ENCODE data around the gene PRKAB2.
"Not testable (repeated sequence)": the region's sequence is repeated elsewhere in the genome, so short reads cannot be mapped to it uniquely, and the experiment has no call there.

Gene PRKAB2

DNA sequence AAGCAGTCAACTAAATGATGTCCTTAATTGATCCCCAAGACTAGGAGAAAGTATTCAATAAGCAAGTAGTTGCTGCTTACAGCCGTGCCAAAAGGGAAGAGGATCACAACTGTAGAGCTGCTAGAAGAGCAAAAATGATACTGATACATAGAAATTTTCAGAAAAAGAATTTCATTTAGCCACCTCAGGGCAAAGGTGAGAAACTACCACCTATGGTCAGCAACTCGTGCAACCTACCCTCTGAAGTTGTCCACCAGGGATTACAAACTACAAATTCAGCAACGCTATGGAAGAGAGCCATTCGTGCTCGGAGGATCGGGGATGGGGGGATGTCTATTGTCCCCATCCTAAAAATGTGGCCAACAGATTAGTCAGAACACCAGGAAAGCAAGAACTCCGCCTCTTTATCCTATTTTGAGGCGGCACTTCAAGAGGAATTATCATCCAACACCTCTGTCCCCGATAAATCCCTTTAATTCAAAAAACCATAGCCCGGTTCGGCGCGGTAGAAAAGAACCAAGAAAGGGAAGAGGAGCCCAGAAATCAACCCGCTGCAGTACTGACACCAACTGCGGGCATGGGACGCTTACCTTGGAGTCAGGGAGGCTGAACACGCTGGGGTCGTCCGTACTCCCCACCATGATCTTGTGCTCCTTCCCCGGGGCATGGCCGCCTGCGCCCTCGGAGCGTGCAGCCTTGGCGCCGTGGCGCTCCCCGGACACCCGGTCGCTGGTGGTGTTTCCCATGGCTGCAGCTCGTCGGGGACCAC, 687 bp downstream of the PRKAB2 start:
- peak; percentile 55 for DNase-seq

DNA sequence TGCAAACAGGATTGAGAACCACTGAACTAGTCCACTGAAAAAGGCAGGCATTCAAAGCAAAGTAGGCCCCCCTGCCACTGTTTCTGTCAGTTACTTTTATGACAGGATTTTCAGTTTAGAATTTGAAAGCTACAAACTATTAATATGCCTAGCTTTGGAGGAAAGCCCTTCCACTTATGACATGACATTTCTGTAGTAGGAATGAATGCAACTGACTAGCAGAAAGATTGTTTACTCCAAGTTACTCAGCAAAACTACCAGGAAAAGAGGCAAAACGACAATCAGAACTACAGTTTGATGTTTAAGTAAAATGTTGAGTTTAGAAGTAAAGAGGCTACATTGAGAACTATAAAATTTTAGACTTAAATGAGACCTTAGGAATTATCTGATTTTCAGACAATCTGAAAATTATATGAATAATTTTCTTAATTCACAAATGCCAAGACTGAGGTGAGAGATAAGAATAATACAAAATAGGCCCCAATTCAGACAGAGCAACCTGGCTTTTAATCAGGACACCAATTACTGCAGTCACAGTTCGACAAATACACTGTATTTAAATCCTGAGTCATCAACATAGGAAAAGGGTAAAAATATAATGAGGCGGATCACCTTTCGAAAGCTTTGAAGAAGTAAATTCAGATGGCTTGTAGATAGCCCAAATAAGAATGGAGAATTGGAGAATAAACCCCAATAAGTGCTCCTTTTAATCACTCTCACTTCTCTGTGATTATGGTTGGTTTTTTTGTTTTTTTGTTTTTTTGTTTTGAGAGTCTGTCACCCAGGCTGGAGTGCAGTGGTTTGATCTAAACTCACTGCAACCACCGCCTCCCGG, 2.2 kb downstream of the PRKAB2 start:
- no peak for DNase-seq

- no peak for DNase-seq
Observed at GRCh38 chr1:147169171-147169570, 3.1 kb downstream of the PRKAB2 start.

- no peak for DNase-seq
Observed at GRCh38 chr1:147168626-147169058, 3.6 kb downstream of the PRKAB2 start.

DNA sequence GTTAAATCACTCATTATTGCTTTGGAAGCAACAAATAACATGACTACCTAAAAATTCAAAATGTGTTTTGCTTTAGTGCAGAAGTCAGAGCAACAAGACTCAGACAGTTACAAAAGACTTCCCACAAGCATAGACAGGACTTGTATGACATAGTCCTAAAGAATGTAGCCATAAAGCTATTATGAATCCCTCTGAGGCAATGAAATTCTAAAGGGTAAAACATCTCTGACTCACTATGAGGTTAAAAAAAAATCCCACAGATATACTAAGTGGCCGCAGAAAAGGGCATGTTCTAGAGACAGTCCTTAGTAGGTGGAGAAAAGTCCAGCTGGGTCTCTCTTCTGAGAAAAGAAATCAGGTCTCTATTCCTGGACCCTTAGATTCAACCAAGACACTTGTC, 4.9 kb downstream of the PRKAB2 start:
- no peak for DNase-seq

DNA sequence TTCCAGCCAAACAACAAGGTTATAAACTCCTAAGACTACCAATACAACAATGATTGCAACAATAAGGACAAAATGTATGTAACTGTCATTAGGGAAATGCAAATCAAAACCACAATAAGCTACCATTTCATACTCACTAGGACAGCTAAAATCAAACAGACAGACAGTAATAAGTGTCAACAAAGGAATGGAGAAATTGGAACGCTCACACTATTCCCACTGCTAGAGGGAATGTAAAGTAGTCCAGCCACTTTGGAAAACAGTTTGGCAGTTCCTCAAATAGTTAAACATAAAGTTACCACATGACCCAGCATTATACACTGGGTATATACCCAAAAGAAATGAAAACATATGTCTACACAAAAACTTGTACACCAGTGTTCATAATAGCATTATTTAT, 9.3 kb downstream of the PRKAB2 start:
- DNase-seq: no peak

- DNase-seq: no peak
Observed at GRCh38 chr1:147162093-147162492, 10.2 kb downstream of the PRKAB2 start.

DNA sequence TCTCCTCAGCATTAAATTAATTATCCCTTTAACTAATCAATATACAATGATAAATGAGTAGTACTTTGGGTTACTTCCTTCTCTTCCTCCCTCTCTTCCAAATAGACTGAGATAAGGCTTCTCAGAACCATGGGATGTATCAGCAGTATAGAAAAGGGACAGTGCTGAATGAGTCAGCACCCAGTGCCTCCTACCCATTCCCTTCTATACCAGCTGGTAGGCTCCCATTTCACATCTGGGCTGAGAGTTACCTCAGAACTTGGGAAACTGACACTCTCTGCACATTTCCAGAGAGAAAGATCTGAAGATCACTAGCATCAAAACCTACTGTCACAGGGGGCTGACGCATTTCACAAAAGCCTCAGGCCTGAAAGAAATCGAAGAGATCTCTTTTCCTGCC, 15.2 kb downstream of the PRKAB2 start:
- DNase-seq: not testable (repeated sequence)

- DNase-seq: no peak
Observed at GRCh38 chr1:147156642-147157041, 15.6 kb downstream of the PRKAB2 start.

GRCh38 chr1:147152772-147153171, 19.5 kb downstream of the PRKAB2 start:
- DNase-seq: no peak

DNA sequence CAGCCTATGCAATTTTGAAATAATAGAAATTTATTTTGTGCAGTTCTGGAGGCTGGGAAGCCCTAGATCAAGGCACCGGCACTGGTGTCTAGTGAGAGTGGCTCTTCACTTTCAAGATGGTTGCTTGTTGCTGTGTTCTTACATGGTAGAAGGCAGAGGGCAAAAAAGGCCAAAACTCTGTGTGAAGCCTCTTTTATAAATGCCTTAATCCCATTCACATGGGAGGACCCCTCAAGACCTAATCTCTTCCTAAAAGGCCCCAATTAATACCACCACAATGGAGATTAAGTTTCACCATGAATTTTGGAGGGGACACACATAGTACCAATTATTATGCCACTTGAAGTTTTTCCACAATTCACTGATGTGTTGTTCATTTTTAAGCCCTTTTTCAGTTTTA, 21.0 kb downstream of the PRKAB2 start:
- DNase-seq: no peak

- DNase-seq: no peak
Observed at GRCh38 chr1:147142886-147143285, 29.4 kb downstream of the PRKAB2 start.

GRCh38 chr1:147130721-147131120, 41.5 kb downstream of the PRKAB2 start:
- not testable (repeated sequence) for DNase-seq

- no peak for DNase-seq
Observed at GRCh38 chr1:147129116-147129873, 43.0 kb downstream of the PRKAB2 start.

DNA sequence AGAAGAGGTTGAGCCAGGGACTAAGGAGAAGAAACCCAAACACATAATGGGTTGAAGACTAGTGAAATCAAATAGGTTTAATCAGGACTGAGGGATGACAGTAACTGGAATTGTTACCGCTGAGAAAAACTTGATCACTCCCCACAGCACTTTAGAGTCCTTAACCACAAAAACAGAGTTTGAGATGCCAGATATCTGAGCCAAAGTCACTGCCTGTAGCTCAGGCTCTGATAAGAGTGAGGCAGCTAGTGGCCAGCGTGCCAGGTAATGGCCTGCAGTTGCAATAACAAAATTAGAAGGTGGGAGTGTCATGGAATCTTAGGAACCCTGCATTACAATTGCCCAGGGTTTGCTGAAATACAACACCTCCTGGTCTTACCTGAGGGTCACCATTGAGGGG, 48.0 kb downstream of the PRKAB2 start:
- no peak for DNase-seq

- DNase-seq: no peak
Observed at GRCh38 chr1:147117109-147117508, 55.2 kb downstream of the PRKAB2 start.

DNA sequence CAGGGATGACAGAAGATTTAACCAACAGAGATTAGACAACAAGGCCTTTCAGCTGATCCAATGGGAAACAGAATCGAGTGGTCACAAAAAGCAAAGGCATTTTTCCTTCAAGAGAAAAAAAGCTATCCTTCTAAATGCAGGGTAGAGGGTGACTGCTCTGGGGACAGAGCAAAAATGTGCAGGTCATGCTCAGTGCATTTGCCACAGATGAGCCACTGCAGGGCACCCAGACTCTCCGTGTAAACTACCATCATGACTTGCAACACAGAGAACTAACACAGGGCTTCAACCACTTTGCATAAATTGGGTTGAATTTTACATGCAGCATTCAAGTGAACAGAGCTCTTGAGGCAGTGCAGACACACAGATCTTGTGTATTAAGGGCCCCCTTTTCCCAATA, 56.8 kb downstream of the PRKAB2 start:
- no peak for DNase-seq

GRCh38 chr1:147115079-147115478, 57.2 kb downstream of the PRKAB2 start:
- not testable (repeated sequence) for DNase-seq

DNA sequence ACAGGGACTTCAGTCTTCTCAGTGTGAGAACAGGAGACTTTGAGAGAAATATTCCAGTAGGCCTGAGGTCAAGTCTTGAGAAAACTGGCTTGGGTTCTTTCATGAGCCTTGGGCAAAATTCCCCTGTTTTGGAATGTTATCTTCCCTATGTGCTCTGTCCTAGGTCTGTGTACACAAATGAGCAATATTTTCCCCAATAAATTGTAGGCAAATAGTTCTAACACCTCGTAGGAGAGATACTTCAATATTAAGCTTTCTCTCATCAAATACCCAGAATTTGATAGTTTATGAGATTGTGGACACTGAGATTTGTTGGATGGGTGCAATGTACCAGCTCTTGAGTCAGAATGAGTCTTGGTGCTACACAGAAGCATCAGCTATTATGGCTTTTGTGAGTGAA, 57.9 kb downstream of the PRKAB2 start:
- not testable (repeated sequence) for DNase-seq

- no peak for DNase-seq
Observed at GRCh38 chr1:147111381-147112130, 60.7 kb downstream of the PRKAB2 start.

DNA sequence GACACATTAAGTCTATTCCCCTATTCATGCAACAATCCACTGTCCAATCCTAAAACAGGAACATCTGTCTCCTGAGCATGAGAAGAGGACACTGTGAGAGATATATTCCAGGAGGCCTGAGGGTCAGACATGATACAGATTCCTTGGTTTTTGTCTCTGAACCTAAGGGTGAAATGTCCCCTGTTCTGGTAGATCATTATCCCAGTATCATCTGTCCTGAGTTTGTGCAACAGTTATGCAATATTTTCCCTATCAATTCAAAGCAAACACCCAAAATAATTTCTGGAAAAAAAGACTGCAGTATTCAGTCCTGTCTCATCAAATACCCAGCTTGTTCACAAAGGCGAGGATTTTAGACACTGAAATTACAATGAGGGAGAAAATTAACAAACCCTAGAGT, 61.4 kb downstream of the PRKAB2 start:
- DNase-seq: no peak

- DNase-seq: no peak
Observed at GRCh38 chr1:147110434-147110833, 61.8 kb downstream of the PRKAB2 start.

DNA sequence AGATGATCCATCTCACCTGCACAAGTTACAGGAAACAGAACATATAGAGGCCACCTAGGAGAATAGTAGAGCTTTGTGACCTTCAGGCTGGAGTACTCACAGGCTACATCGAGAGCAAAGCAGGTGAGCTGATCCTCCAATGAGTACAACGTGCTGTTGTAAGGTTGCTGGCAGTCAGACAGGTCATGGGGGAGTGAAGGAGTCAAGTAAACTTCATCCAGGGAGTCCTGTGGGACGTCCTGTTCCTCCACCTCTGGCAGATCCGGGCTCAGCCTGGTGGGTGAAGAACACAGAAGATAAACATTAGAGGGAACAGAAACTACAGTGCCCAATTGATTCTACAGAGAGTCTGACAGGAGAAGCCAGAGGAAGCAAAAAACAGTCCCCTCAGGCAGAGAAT, 62.5 kb downstream of the PRKAB2 start:
- DNase-seq: no peak

Data from activated CD8-positive, alpha-beta memory T cell treated with anti-CD3 and anti-CD28 coated beads for 24 hours (primary cell).